Measurements from ENCODE around the gene RPS6KL1.
A peak's percentile ranks its signal among the peaks of the same experiment; 100 is the strongest.

Gene RPS6KL1

GRCh38 chr14:74911221-74911620, 11.8 kb downstream of the RPS6KL1 start:
- DNase-seq = no peak

DNA sequence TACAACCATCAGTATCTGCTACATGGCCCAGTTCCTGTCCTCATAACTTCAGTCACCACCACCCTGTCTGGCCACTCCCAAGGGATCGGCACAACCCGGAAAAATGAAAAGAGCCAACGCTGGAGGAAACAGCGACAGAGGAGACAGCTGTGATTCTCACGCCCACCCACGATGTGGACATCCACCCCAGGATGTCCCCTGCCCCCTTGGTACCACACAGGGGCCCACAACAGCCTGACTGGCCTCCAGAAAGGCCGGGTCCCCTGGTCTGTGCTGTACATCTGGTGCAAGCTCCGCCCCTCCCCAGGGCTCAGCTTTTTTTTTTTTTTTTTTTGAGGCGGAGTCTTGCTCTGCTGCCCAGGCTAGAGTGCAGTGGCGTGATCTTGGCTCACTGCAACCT, 12.5 kb downstream of the RPS6KL1 start:
- no peak for DNase-seq

- no peak for DNase-seq
Observed at GRCh38 chr14:74909911-74910310, 13.1 kb downstream of the RPS6KL1 start.

GRCh38 chr14:74909501-74909900, 13.6 kb downstream of the RPS6KL1 start:
- DNase-seq = no peak

DNA sequence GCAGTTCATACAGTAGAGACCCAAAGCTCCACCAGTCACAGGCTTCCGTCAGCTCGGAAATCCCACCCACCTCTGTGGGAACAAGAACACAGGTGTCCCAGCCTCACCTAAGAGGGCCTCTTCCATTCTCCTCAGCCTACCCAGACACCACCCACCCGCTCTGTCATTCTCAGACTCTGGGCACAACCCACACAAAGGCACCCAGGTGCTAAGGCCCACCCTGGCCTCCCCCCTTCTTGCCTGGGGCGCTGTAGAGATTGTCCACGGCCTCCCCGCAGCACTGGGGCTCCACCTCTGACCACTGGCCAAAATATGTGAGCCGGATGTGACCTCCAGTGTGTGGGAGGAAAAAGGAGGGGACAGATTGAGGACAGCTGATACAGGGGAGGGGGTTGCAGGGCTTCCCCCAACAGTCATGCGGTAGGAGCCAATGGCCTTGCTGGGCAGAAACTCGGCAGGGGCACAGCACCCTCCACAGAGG, 14.2 kb downstream of the RPS6KL1 start:
- DNase-seq = no peak

DNA sequence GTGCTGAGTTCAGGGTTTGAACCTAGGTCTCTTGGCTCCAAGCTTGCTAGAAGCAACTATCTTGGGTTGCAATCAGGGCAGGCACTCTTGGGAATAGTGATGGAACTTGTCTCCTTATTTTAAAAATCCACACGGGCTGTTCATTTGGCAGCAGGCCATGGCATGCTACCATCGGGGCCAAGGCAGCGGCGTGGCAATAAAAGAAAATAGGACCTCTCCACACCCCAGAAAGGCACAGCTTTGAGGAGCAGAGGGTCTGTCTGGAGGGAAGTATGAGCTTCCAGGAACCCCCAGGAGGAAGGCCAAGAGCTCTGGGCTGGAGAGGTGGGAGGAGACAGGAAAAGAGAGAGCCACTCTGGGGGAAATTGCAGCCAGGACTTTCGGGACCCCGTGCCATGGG, 15.3 kb downstream of the RPS6KL1 start:
- DNase-seq = no peak

- no peak for DNase-seq
Observed at GRCh38 chr14:74906925-74907521, 16.0 kb downstream of the RPS6KL1 start.

GRCh38 chr14:74905595-74906142, 17.4 kb downstream of the RPS6KL1 start:
- peak; percentile 88 for DNase-seq

GRCh38 chr14:74904635-74905503, 18.2 kb downstream of the RPS6KL1 start:
- no peak for DNase-seq

DNA sequence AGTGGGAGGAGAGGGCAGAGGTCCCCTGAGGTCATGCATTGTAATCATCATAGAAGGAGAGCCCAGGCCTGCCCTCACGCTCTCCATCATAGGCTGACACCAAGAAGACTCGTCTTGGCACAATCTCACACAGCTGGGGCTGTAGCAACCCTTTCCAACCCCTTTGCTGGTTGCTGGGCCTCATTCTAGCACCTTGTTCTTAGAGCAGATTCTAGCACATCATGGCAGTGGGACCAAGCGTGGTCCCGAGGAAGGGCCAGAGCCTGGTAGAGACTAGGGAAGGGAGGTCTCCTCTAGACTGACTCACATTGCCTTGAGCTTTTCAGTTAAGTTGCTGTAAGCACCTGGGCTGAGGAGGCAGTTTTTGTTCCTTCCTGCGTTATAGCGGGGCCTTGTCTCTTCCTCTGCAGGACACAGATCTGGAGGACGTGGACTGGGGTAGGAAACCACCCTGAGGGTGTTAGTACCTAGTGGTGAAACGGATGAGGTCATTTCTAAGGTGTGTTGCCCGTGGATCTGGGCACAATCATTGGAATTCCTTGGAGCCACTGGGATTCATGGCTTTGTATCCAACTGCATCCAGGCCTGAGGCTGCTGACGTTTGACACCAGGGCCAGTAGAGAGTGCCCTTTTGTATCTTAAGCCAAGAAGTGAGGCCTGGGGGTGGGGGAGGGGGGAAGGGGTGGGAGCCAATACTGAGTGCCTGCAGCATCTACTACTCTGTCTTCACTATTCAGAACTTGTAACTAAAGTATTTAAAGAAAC, 19.9 kb downstream of the RPS6KL1 start:
- no peak for DNase-seq

DNA sequence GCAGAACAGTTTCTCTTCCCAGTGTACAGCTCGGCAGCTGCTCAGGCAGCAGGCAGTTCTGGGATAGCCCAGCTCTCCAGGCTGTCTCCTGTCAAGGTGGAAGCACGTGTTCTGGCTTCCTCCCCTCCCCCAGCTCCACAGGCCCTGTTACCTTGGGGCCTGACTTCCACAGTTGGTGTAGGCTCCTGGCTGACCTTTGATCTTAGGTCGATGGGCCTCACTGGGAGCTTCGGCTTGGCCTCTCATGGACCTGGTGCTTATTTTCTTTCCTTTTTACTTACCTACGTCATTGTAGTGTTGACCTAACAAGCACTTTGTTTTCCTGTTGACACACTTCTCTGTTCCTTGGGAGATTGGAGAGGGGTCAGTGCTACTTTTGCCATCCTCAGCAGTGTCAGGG, 24.4 kb downstream of the RPS6KL1 start:
- DNase-seq = no peak

DNA sequence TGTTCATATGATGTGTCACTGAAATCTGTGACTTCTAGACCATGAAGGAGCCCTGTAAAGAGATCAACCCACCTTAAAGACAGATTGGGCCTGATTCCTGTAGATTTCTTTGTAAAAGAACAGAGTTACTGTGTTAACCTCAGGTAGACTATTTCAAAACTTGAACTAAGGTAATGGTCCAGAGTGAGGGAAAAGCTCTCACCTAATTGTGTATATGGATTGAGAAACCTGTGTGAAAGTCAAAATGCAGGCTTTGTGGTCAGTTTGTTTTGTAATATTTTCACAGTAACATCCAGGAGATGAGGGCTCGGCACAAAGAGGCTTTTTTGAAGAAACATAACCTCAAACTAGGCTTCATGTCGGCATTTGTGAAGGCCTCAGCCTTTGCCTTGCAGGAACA, 25.0 kb downstream of the RPS6KL1 start:
- DNase-seq = no peak

GRCh38 chr14:74897642-74898041, 25.4 kb downstream of the RPS6KL1 start:
- DNase-seq = no peak

DNA sequence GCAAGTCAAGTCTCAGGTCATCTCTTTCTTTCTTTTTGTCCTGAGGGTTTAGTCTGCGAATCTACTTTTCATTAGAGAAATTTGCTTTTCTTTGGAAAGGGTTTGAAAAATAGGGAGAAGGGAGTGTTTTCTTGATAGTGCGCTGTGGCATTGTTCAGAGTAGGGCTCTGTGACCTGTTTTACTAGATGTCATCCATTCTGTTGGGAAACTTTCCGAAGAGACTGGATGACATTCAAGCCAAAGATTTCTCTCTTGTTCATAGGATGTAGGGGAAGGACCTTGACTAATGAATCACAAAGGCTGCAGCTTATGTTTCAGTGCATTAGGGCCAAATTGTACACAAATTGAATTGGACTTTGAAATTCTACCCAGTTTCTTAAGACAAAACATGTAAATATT, 26.7 kb downstream of the RPS6KL1 start:
- DNase-seq = no peak

DNA sequence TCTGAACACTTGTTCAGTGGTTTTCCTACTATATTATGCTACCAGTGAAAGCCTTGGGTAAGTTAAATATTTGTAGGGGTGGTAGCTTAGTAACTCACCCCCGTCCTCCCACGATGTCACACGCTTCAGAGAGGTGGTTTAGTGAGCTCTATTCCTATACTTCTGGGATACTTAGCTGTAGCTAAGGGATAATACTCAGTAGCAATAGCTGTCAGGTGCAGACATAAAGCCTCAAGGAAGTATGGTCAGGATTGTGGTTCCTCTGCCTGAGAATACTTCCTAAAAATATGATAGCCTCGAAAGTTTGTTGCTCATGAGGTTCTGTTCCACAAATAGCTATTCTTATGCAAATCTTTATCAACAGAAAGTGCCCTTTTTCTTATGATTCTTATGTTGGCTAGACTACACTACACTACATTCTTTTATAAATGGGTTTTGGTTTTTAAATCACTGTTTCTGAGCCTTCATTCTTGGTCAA, 29.4 kb downstream of the RPS6KL1 start:
- DNase-seq = no peak

DNA sequence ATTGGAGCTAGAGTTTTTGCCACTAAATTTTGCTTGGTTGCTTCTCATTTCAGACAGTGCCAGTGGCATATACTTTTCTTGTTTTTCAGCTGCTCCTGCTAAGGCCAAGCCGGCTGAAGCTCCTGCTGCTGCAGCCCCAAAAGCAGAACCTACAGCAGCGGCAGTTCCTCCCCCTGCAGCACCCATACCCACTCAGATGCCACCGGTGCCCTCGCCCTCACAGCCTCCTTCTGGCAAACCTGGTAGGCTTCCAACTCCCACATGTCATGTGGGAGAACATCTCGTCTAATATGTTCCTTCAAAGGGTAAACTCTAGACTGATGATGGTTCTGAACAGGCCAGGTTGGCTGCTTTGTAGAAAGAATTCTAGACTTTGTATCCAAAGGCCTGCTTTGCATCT, 30.3 kb downstream of the RPS6KL1 start:
- DNase-seq = no peak

- DNase-seq = no peak
Observed at GRCh38 chr14:74891870-74892269, 31.2 kb downstream of the RPS6KL1 start.

DNA sequence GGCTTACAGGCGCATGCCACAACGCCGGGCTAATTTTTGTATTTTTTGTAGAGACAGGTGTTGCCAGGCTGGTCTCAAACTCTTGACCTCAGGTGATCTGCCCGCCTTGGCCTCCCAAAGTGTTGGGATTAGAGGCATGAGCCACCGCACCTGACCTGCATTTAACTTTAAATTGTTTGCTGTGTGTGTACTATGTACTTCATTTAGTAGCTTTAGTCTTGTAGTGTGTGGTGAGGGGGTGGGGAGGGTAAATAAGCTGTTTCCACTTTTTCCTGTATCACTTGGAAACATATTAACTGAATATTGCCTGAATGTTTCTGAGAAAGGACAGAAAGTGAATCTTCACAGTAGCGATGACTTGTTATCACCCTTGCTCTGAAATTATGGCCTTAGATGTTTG, 32.8 kb downstream of the RPS6KL1 start:
- no peak for DNase-seq

GRCh38 chr14:74888164-74889158, 34.6 kb downstream of the RPS6KL1 start:
- no peak for DNase-seq

- DNase-seq = no peak
Observed at GRCh38 chr14:74886001-74886400, 37.1 kb downstream of the RPS6KL1 start.

- DNase-seq = no peak
Observed at GRCh38 chr14:74882103-74882920, 40.7 kb downstream of the RPS6KL1 start.

Measured in activated T-cell treated with anti-CD3 and anti-CD28 coated beads, Interleukin-2, amount 50 U/mL, for 48 hours (primary cell).